NCI-H2227 treated with DMSO at 0.1 percent for 48 hours (cell line): Measurements from ENCODE around the gene MDP1.

Experiments used
- DNase-seq: peaks from one replicate; lab custom pipeline; 2025; lab: John Stamatoyannopoulos, UW

Gene MDP1

DNA sequence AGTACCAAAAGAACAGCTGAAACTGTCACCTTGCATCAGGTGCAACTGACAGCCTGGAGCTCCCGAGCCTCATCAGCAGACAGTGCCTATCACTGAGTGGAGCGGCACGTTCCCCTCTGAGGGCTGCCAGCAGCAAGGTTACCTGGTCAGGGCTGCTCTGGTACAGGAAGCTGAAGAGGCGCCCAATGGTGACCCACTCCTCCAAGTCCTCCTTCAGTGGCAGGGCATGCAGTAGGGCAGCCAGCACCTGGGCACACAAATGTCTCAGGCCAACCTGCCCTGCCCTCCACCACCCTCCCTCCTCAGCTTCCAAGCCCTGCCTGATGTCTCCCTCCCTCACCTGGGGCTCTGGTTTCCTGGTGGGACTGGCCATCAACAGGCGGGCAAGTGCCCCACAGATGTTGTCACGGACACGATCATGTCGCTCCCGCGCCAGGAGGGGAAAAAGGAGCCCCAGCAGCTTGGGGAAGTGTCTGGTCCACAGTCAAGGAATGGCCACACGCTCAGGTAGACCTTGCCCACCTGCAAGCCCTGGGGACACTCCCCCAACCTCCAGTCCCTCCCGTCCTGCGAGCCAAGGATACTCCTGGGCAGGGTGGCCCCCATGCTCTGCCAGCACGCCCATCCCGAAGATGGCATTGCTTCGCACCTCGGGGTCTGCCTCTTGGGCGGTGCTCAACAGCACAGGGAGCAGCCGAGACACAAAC, 34.3 kb downstream of the MDP1 start:
- no peak for DNase-seq

DNA sequence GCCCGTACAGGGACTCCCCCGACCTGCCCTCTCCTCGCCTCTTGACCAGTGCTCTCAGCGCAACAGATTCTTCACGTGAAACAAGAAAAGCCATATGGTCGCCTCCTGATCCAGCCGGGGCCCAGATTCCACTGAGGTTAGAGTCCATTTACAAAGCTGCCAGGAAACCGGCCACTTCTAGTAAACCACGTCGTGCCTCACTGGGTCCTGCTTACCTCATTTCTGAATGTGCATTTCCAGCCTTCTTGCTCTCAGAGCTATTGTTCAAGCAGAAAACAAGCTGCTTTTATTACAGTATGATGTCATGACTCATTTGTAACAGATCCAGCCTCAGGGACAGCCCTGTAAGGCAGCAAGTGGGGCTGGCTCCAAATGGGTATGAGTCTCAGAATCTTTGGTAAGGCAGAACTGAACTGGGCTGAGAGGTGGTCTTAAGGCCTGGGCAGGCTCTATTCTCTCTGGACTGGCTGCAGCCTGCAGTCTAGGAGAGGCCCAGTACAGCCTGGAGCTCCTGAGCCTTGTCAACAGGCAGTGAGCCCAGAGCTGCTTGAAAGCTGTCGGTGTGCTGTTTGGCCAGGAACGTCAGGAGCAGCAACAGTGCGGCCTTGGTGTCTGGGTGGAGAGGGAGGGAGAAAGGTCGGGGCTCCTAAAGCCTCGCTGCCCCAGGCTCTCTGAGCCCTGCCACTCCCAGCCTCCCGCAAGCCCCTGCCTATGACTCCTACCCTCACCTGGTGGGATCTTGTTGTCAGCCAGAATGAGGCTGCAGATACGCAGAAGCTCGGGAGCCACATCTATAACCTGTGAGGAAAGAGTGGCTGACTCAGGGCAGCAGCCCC, 35.7 kb downstream of the MDP1 start:
- DNase-seq = no peak

DNA sequence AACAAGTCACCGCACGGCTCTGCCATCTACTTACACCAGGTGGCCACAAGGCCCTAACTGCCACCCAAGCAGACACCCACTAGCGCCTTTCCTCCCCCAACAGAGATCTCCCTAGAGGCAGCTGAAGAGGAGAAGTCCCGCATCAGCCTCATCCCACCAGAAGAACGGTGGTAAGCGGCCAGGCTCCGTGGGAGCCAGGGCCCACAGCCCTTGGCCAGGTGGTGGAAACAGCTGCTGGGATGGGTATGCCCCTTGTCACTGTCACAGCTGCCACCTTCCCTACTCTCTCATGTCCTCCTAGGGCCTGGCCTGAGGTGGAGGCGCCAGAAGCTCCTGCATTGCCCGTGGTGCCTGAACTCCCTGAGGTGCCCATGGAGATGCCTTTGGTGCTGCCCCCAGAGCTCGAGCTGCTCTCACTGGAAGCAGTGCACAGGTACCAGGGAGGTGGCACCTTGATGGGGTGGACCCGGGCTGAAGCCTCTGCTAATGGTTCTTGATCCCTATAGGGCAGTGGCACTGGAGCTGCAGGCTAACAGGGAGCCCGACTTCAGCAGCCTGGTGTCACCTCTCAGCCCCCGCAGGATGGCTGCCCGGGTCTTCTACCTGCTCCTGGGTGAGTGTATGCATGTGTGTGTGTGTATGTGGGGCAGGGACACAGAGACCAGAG, 36.4 kb downstream of the MDP1 start:
- no peak for DNase-seq

DNA sequence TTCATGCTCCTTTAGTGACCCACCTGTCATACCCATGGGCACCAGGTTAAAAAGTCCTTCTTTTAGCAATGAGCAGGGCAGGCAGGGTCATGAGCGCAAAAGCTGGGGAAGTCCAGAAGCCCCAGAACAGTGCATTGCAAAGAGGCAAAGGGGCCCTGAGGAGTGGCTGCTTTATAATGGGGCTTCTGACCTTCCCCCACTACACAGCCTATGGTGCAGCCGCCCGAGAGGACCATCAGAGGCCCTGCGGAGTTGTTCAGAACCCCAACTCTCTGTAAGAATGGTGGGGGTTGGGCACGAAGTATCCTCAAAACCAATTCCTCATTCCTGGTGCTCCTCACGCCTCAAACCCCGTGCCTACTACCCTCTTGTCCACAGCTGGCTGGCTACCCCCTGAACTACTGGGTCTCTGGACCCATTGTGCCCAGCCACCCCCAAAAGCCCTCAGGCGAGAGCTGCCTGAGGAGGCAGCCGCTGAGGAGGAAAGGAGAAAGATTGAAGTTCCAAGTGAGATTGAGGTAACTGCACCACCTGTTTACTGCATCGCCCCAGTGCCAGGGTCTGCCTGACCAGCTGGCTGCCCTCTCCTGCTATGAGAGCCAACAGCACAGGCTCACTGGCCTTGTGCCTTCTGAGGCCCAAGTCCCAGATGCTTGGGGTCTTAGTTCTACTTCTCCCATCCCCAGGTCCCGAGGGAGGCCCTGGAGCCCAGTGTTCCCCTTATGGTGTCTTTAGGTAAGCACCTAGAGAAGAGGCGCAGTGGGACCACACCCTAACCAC, 37.3 kb downstream of the MDP1 start:
- DNase-seq = no peak

DNA sequence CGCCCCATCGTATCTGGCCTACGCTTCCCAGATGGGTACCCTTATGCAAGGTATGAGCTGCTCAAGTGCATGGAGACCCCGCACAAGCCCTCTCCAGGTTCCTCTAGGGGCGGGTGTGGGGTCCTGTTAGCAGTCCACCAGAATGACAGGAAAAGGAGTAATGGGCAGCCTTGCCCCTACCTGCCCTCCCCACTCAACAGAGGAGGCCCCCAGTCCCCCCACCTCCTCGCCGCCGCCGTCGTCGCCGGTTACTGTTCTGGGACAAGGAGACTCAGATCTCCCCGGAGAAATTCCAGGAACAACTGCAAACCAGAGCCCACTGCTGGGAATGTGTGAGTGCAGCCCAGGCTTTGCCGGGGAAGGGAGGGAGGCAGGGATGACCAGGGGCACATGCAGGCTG, 38.0 kb downstream of the MDP1 start:
- DNase-seq = no peak

DNA sequence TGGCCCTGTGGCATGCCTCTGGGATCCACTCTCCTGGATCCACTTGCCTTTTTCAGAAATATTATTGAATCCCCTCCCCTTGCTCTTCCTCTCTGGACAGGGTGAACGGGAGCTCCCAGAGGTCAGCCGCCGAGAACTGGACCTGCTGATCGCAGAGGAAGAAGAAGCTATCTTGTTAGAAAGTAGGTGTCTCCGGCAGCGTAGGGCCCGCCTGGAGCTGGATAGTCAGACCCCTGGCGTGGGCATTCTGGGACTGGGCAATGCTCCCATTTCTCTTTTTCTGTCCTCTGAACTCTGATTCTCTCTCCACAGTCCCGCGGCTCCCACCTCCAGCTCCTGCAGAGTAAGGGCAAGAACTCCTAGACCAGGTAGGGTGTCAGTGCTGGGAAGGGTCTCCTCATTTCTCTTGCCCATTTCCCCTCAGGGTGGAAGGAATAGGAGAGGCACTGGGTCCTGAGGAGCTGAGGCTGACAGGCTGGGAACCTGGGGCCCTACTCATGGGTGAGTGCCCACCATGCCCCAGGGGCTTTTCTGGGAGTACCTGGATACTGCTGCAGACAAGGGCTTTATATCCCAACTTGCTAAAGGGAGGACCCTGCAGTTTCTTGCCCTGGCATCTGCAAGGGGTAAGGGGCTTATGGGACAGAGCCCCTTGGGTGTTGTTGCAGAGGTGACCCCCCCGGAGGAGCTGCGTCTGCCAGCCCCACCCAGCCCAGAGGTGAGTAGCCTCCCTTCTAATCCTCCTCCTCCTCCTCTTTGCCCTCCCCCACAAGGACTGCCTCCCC, 38.6 kb downstream of the MDP1 start:
- DNase-seq = no peak

DNA sequence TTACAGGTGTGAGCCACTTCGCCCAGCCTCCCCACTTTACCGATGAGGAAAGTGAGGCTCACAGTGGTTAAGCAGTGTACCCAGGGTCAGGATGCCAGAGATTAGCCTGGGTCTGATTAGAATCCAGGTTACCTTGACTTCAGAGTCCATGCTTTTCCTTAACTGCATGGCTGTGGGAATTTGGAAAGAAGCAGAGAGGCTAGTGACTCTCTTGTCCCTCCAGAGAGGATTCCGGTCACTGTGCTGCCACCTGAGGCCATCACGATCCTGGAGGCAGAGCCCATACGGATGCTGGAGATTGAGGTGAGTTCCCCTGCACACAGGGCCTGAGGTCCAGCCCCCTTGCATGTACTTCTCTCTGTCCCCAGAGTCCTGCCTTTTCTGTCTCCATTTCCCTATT, 39.3 kb downstream of the MDP1 start:
- no peak for DNase-seq

DNA sequence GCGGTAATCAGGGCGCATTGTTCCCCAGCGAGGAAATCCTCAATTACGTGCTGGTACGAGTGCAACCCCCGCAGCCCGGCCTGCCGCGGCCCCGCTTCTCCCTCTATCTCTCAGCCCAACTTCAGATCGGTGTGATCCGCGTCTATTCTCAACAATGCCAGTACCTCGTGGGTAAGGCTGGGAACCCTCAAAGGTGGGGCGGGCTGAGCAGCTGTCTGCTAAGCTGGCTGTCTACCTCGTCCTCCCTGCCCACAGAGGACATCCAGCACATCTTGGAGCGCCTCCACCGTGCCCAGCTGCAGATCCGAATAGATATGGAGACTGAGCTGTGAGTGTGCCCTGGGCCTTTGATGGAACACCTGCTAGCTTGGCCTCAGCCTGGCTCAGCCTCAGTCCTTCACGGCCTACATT, 43.0 kb downstream of the MDP1 start:
- DNase-seq = no peak

DNA sequence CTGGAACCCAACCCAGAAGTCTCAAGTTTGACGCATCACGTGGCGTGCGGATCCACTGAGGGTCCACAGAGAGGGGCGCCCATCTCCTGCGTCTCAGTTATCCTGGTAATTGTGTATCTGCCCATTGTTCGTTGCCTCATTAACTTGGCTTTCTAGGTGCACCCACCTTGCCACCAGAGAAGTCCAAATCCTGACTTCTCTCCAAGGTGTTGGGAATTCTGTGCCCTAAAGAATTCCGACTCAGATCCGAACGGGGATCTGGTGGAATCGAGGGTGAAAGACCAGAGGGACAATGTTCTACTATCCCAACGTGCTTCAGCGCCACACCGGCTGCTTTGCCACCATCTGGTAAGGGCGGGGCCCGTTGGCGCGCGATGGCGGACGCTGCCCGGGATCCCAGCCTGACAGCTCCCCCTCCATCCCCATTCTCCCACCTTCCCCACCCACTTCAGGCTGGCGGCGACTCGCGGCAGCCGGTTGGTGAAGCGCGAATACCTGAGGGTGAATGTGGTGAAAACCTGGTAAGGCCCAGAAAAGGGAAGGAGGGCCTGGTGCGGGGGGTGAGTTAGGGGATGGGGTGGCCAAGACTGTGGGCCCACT, 43.5 kb downstream of the MDP1 start:
- DNase-seq = no peak

DNA sequence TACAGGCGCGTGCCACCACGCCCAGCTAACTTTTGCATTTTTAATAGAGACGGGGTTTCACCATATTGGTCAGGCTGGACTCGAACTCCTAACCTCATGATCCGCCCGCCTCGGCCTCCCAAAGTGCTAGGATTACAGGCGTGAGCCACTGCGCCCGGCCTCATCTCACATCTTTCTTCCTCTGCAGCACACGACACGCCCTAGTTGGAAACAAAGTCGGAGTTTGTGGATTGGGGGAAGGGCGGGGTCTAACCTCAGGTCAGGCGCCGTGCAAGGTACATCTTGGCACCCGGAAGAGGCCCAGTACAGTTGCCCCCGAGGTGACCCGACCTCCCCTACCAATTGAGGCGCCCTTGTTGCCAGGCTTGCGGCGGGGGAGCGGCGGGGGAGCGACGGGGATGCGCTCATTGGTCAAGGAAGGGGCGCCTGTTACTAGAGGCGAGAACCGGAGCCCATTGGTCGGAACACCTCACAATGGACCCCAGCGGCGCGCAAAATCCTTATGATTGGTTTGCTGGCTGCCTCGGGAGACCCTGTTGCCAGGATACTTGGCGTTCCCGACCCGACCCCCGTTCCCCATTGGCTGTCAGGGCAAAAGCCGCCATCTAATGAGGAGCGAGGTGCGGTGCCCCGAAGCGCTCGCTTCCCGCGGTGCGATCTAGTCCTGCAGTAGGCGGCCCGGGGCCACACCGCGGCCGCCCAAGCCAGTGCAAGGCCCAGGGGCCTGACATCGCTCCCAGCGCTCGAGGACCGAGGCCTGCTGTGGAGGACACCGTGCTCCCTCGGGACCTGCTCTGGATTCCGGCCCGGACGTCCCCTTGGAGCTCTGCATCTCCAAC, 44.2 kb downstream of the MDP1 start, which contains the start of gene REC8:
REC8 (plus strand) TSS at position 659 of the 839 bp plus-strand sequence. CDS start 473 bp downstream, outside the sequence.
- DNase-seq = peak; percentile 98

DNA sequence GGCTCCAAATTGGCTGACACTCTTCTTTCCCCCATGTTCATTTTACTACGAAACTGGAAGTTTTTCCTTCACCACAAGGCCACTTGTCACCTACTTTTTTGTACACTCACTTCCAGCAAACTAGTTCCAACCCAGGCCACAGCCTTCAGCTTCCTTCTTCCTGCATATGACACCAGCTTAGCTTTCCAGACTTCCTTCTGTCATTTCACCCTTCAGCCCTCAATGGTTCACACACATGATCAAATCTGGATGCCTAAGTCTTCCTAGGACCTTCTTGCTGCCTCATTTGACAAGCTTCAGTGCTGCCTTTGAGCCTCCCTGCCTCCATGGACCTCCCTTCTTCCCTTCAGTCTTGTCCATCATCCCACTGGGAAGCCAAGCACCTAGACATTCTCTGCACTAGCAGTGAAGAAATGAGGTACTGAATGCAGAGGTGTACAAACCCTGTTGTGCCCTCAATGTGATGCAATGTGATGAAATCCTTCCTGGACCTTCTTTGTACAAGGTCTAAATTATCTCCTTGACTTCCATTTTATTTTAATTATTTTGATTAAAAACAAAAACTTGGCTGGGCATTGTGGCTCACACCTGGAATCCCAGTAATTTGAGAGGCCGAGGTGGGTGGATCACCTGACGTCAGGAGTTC, 48.3 kb downstream of the MDP1 start:
- DNase-seq = no peak

DNA sequence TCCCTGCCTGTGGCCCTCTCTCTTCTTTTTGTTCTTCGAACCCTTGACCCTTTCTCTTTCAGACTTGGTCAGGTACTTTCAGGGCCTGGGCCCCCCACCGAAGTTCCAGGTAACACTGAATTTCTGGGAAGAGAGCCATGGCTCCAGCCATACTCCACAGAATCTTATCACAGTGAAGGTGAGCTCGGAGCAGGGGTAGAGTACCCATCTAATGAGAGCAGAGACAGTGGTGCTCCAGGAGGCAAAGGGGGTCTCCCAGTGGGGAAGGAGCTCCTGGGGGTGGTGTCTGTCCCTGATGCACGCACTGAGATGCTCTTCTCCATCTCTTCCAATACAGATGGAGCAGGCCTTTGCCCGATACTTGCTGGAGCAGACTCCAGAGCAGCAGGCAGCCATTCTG, 50.1 kb downstream of the MDP1 start:
- DNase-seq = no peak

DNA sequence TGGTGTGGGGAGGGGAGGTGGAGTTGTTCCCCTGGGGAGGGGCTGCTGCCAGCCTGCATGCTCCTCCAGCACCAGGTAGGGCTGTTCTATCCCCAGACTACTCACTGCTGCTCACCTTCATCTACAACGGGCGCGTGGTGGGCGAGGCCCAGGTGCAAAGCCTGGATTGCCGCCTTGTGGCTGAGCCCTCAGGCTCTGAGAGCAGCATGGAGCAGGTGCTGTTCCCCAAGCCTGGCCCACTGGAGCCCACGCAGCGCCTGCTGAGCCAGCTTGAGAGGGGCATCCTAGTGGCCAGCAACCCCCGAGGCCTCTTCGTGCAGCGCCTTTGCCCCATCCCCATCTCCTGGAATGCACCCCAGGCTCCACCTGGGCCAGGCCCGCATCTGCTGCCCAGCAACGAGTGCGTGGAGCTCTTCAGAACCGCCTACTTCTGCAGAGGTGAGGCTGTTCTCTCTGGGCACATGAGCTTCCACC, 51.3 kb downstream of the MDP1 start:
- no peak for DNase-seq
